Caco-2 (cell line): ENCODE measurements around the gene LYPD6. TPM values are rescaled to one million over a fixed set of nuclear protein-coding genes. Genes with fewer than 3 reads are reported as not detected.
A peak's percentile ranks its signal among the peaks of the same experiment; 100 is the strongest.

Source experiments
- BruUV-seq: library from RNA; stranded (reverse); fragments of 400-500 nt; replicated peaks from 2 replicates; lab custom pipeline; 2021; lab: Mats Ljungman, UMichigan
- CTCF ChIA-PET: fragments of 300-600 bp; sonication (Branson Sonifier 250); formaldehyde crosslinking; loops from one replicate; lab custom pipeline; 2022; ENCODE audit warnings: antibody characterized with exemption; lab: Charles Lee
- POLR2A ChIA-PET: fragments of 300-600 bp; sonication (Branson Sonifier 250); formaldehyde crosslinking; loops from one replicate; lab custom pipeline; 2022; ENCODE audit warnings: antibody characterized with exemption; lab: Charles Lee
- DNase-seq, 2 experiments: peaks; one replicate each; pipeline versions ENCODE4 v3.0.0 to v3.0.0-alpha.2; 2020 to 2022
- H3K27me3 ChIP-seq: replicated peaks from 2 replicates; pipeline ENCODE4 v1.6.0; 2011; ENCODE audit warnings: low read length; ENCODE audit not compliant: control insufficient read depth, insufficient read depth
- H3K36me3 ChIP-seq: 2 replicates; pipeline ENCODE4 v1.5.1; 2011; ENCODE audit warnings: low read length; ENCODE audit not compliant: control insufficient read depth, insufficient read depth
- H3K4me1 ChIP-seq: fragments of 250-450 bp; sonication (Bioruptor Pico); 2 replicates; pipeline ENCODE4 v1.5.1; 2020; ENCODE audit warnings: mild to moderate bottlenecking
- H3K4me3 ChIP-seq: 2 replicates; pipeline ENCODE4 v1.5.1; 2011; ENCODE audit warnings: low read depth, mild to moderate bottlenecking, control low read depth, low read length
- H3K9me3 ChIP-seq: fragments of 250-450 bp; sonication (Bioruptor Pico); 2 replicates; pipeline ENCODE4 v1.5.1; 2020; ENCODE audit warnings: mild to moderate bottlenecking, moderate library complexity
- H3K27ac Mint-ChIP-seq: one replicate; pipeline ENCODE4 v1.8.0; 2022; ENCODE audit warnings: mixed read lengths; ENCODE audit not compliant: unreplicated experiment
- H3K27me3 Mint-ChIP-seq: one replicate; pipeline ENCODE4 v1.8.0; 2022; ENCODE audit warnings: mixed read lengths; ENCODE audit not compliant: insufficient read depth, unreplicated experiment
- H3K36me3 Mint-ChIP-seq: one replicate; pipeline ENCODE4 v1.8.0; 2022; ENCODE audit warnings: mild to moderate bottlenecking, mixed read lengths; ENCODE audit not compliant: insufficient read depth, unreplicated experiment
- H3K4me1 Mint-ChIP-seq: one replicate; pipeline ENCODE4 v1.8.0; 2022; ENCODE audit warnings: low read depth, mixed read lengths; ENCODE audit not compliant: unreplicated experiment
- H3K4me3 Mint-ChIP-seq: one replicate; pipeline ENCODE4 v1.8.0; 2022; ENCODE audit warnings: mild to moderate bottlenecking, moderate library complexity, mixed read lengths; ENCODE audit not compliant: unreplicated experiment
- H3K9me3 Mint-ChIP-seq: one replicate; pipeline ENCODE4 v1.8.0; 2022; ENCODE audit warnings: mixed read lengths; ENCODE audit not compliant: unreplicated experiment
- CTCF ChIP-seq, 2 experiments: fragments of 200-600 bp in 1 of 2; IDR thresholded peaks; 1 replicate in 1 of 2; 2 replicates in 1 of 2; pipeline versions ENCODE4 v1.5.1 to v1.8.0; 2011 to 2022; ENCODE audit warnings: antibody characterized with exemption in 1 of 2, control low read depth in 1 of 2, inconsistent platforms in 1 of 2, low read depth in 1 of 2, low read length in 1 of 2, mild to moderate bottlenecking in 1 of 2, moderate library complexity in 1 of 2; ENCODE audit not compliant: insufficient read depth in 1 of 2, severe bottlenecking in 1 of 2, unreplicated experiment in 1 of 2
- intact Hi-C: fragments of 100-400 bp; cut with micrococcal nuclease; formaldehyde crosslinking; loops from one replicate; pipeline ENCODE4 v1.10.0; 2022; ENCODE audit not compliant: unreplicated experiment
- total RNA-seq: library from RNA; stranded (reverse); gene quantifications from 2 replicates; pipeline ENCODE4 v1.2.3, GENCODE V29; 2022

LYPD6 gene
- total RNA-seq, 1 experiment from 2014 or later = 9.0 TPM

GRCh38 chr2:149332364-149332763 is 2.0 kb downstream of the LYPD6 start:
- no peak overlapping the region for H3K27ac Mint-ChIP-seq
- H3K27me3 ChIP-seq = no peaks in the 10 kb centered on the region
- no peaks in the 10 kb centered on the region; the same call in 1 of the 2 replicates for H3K4me1 ChIP-seq
- no peaks in the 10 kb centered on the region for H3K9me3 Mint-ChIP-seq
- peaks cover 22% of the 10 kb centered on the region for H3K4me1 Mint-ChIP-seq
- H3K4me3 ChIP-seq = no peak overlapping the region
- intact Hi-C loops = loop anchor here (5.0 kb wide), 3 partner anchors 155 to 310 kb away; partner anchors contain the start of gene LYPD6B
- no peaks in the 10 kb centered on the region for H3K9me3 ChIP-seq
- POLR2A ChIA-PET = no interaction called here
- H3K27me3 Mint-ChIP-seq = no peaks in the 10 kb centered on the region
- CTCF ChIA-PET = no interaction called here
- BruUV-seq = no TSS peak
- peaks cover 4% of the 10 kb centered on the region for H3K36me3 Mint-ChIP-seq
- no peaks in the 10 kb centered on the region; the same call in 1 of the 2 replicates for H3K36me3 ChIP-seq
- DNase-seq = no peak
- TF ChIP-seq CTCF (IDR thresholded peaks at IDR 0.05; ENCODE audit: insufficient read depth in 1 of 2, low read depth in 1 of 2, low read length in 1 of 2, severe bottlenecking in 1 of 2, unreplicated experiment in 1 of 2) = no peak
- H3K4me3 Mint-ChIP-seq = peak overlapping the region; percentile 11

DNA sequence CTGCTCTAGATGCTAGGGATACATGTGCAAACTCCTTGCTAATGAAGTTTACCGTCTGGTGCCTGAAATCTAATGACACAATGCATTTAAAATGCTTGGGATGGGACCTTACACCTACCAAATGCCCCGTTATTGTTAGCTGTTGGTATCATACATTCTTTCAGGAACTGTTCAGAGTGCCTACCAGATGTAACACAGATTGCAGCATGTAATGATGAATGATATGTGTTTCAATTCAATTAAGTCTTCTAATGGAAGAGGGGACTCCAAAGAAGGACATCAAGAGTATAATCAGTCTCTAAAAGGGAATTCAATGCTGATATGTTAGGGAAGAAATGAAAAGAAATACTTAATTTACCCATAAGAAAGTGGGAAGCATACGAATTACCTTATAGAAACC is 3.2 kb downstream of the LYPD6 start:
- TF ChIP-seq CTCF (IDR thresholded peaks at IDR 0.05; ENCODE audit: insufficient read depth in 1 of 2, low read depth in 1 of 2, low read length in 1 of 2, severe bottlenecking in 1 of 2, unreplicated experiment in 1 of 2) = no peak
- Histone ChIP-seq H3K9me3 (no peaks in the 10 kb centered on the region), H3K36me3 (no peaks in the 10 kb centered on the region; the same call in 1 of the 2 replicates), H3K27me3 (no peaks in the 10 kb centered on the region), H3K4me1 (peaks cover 2% of the 10 kb centered on the region), H3K4me3 (no peak overlapping the region)
- intact Hi-C loops = loop anchor here (5.0 kb wide), 3 partner anchors 154 to 311 kb away; partner anchors contain the start of gene LYPD6B
- no peaks in the 10 kb centered on the region for H3K9me3 Mint-ChIP-seq
- no peak overlapping the region for H3K27ac Mint-ChIP-seq
- H3K4me1 Mint-ChIP-seq = peaks cover 17% of the 10 kb centered on the region
- H3K27me3 Mint-ChIP-seq = no peaks in the 10 kb centered on the region
- BruUV-seq = no TSS peak
- ChIA-PET CTCF (no interaction called here), POLR2A (no interaction called here)
- no peak overlapping the region for H3K4me3 Mint-ChIP-seq
- H3K36me3 Mint-ChIP-seq = peaks cover 4% of the 10 kb centered on the region
- DNase-seq = no peak

GRCh38 chr2:149334156-149334555 is 3.8 kb downstream of the LYPD6 start:
- Mint-ChIP-seq H3K36me3 (peaks cover 4% of the 10 kb centered on the region), H3K9me3 (no peaks in the 10 kb centered on the region), H3K27ac (no peak overlapping the region), H3K27me3 (no peaks in the 10 kb centered on the region), H3K4me3 (no peak overlapping the region), H3K4me1 (peaks cover 19% of the 10 kb centered on the region)
- Histone ChIP-seq H3K9me3 (no peaks in the 10 kb centered on the region), H3K27me3 (no peaks in the 10 kb centered on the region), H3K4me3 (no peak overlapping the region), H3K4me1 (peaks cover 7% of the 10 kb centered on the region), H3K36me3 (no peaks in the 10 kb centered on the region; the same call in 1 of the 2 replicates)
- no peak for TF ChIP-seq CTCF (IDR thresholded peaks at IDR 0.05; ENCODE audit: insufficient read depth in 1 of 2, low read depth in 1 of 2, low read length in 1 of 2, severe bottlenecking in 1 of 2, unreplicated experiment in 1 of 2)
- intact Hi-C loops = loop anchor here (5.0 kb wide), 3 partner anchors 153 to 312 kb away; partner anchors contain the start of gene LYPD6B
- CTCF ChIA-PET = no interaction called here
- BruUV-seq = no TSS peak
- DNase-seq = no peak
- POLR2A ChIA-PET = no interaction called here
